ENCODE data around the gene RNU2-1.
"Not testable (repeated sequence)": the region's sequence is repeated elsewhere in the genome, so short reads cannot be mapped to it uniquely, and the experiment has no call there.

DNA sequence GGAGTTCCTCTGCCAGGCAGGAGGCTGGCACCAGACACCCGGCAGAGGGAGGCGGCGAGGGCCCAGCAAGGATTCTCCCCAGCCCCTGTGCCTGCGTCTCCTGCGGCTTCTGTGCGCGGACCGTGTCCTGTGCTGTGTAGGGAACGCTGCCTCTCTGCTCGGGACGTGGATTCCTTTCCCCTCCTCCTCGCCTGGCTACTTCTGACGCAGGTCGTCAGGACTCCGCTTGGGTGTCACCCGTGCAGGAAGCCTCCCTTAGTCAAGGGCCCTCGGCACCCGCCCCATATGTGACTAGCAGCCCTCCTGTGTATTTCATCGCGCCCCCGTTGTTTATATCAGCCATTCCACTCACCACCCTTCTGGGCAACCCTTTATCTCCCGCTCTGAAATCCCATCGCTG lies 12.7 kb upstream of the RNU2-1 start:
- TF ChIP-seq POLR2A (IDR thresholded peaks at IDR 0.05; ENCODE audit: low read length); GATA1 (IDR thresholded peaks at IDR 0.05; ENCODE audit: low read depth, low read length): not testable (repeated sequence)
